Measurements from ENCODE around the gene LDLRAD4.

DNA sequence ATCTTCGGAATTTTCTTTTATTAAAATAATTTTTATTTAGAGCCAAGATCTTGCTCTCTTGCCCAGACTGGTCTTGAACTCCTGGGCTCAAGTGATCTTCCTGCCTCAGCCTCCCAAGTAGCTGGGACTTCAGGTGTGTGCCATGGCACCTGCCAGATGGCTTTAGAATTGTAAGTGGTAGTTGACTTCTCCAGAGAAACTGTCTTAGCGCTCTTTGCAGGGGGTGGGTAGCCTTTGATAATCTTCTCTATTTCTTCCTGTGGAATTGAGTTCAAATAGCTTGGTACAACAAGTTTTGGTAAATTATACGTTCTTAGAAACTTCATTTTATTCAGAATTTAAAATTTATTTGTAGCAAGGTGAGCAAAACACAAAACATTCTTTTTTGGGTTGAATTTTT is 113.3 kb downstream of the LDLRAD4 start:
- TF ChIP-seq POLR2AphosphoS5 (IDR thresholded peaks at IDR 0.05) (no peak), POLR2A (IDR thresholded peaks at IDR 0.05; ENCODE audit: low read depth) (no peak)
- TF ChIP-seq, protein P1, sequence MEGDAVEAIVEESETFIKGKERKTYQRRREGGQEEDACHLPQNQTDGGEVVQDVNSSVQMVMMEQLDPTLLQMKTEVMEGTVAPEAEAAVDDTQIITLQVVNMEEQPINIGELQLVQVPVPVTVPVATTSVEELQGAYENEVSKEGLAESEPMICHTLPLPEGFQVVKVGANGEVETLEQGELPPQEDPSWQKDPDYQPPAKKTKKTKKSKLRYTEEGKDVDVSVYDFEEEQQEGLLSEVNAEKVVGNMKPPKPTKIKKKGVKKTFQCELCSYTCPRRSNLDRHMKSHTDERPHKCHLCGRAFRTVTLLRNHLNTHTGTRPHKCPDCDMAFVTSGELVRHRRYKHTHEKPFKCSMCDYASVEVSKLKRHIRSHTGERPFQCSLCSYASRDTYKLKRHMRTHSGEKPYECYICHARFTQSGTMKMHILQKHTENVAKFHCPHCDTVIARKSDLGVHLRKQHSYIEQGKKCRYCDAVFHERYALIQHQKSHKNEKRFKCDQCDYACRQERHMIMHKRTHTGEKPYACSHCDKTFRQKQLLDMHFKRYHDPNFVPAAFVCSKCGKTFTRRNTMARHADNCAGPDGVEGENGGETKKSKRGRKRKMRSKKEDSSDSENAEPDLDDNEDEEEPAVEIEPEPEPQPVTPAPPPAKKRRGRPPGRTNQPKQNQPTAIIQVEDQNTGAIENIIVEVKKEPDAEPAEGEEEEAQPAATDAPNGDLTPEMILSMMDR (IDR thresholded peaks at IDR 0.05), result no peak
